HG02763 (cell line): Measurements from ENCODE around the gene CPXCR1.
"Not testable (repeated sequence)": the region's sequence is repeated elsewhere in the genome, so short reads cannot be mapped to it uniquely, and the experiment has no call there.

Experiments used
- ATAC-seq: cut with Tn5 transposase; IDR thresholded peaks from one replicate; pipeline ENCODE4 v1.9.1; 2021; ENCODE audit warnings: mild to moderate bottlenecking, moderate library complexity; ENCODE audit not compliant: unreplicated experiment

CPXCR1 gene

GRCh38 chrX:88746925-88747324 lies at the start of gene CPXCR1:
Gene CPXCR1, plus strand, starts transcription at chrX:88747225. Its CDS starts 6,190 bp downstream, at chrX:88753415.
- no peak for ATAC-seq

- ATAC-seq, result no peak
Observed at GRCh38 chrX:88735835-88736234, 11.2 kb upstream of the CPXCR1 start.

- ATAC-seq, result not testable (repeated sequence)
Observed at GRCh38 chrX:88746215-88746614, 810 bp upstream of the CPXCR1 start.

GRCh38 chrX:88752339-88752738 lies 5.3 kb downstream of the CPXCR1 start:
- ATAC-seq, result not testable (repeated sequence)

GRCh38 chrX:88789825-88790224 lies 42.8 kb downstream of the CPXCR1 start:
- no peak for ATAC-seq
